ENCODE data around the gene DAZAP1.
"Not testable (repeated sequence)": the region's sequence is repeated elsewhere in the genome, so short reads cannot be mapped to it uniquely, and the experiment has no call there.

DAZAP1 gene

DNA sequence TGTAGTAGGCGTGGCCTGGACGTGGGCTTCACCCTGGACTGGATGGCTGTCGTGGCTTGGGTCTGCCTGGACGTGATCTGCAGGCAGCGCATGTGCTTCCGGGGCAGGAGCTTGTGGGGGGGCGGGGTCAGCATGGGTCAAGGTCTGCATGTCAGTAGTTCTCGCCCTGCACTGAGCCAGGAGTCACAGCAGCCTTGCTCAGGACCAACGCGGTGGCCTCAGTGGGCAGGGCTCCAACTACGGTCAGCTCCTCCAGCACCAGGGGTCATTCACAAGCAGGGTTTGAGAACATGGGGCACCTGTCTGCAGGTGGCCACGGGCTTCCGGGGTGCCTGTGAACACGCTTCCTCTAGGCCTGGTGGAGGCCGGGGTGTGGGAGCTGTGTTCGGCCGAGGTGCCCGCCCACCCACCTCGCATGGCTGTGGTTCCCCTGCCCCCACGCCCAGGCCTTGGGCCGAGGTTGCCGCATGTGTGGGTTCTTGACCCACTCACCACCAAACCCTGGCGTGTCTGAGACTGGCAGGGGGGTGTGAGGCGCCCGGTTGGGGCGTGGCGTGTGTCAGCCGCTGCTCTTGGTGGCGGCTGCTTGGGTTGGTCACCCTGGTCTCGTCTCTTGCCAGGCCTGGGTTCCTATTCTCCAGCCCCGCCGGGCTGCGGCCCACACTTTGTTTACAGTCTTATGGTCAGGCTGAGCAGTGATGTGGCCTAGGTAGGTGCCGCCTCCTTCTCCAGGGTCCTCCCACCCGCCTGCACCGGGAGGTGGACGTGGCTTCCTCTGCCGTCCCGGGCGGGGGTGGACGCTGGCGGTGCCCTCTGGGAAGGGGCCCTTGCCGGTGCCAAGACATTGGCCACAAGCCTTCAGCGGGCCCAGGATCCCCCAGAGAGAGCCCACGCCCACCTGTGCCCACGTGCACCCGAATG, 26.0 kb downstream of the DAZAP1 start:
- Histone ChIP-seq H3K9ac (ENCODE audit: low read depth, low read length) (no peak overlapping the region), H3K9me3 (replicated peaks; ENCODE audit: low read length) (no peaks in the 10 kb centered on the region), H3K4me1 (ENCODE audit: control insufficient read depth, insufficient read depth, low read length) (peaks cover 9% of the 10 kb centered on the region), H3K27me3 (ENCODE audit: control insufficient read depth, insufficient read depth, low read length) (no peaks in the 10 kb centered on the region), H3K36me3 (ENCODE audit: insufficient read depth, low read length) (peaks cover 63% of the 10 kb centered on the region), H3K4me2 (ENCODE audit: low read length) (no peak overlapping the region), H3K4me3 (ENCODE audit: low read length) (no peak overlapping the region)

DNA sequence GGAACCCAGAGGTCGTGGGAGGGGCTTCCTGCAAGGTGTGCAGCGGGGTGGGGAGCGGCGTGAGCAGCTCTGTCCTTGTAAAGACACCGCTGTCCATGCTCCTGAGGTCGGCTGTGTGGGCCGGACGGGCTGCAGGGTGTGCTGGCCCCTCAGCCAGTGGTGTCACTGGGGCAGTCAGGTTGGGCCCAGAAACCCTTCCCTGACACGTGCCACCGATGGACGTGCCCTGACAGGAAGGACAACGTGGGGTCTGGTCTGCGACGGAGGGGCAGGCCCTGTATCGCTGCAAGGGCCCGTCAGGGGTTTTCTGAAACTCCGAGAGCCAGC, 26.6 kb downstream of the DAZAP1 start:
- no peak overlapping the region for H3K4me3 ChIP-seq (ENCODE audit: low read length)
- peaks cover 58% of the 10 kb centered on the region for H3K36me3 ChIP-seq (ENCODE audit: insufficient read depth, low read length)
- peaks cover 9% of the 10 kb centered on the region for H3K4me1 ChIP-seq (ENCODE audit: control insufficient read depth, insufficient read depth, low read length)
- no peak overlapping the region for H3K9ac ChIP-seq (ENCODE audit: low read depth, low read length)
- H3K27me3 ChIP-seq (ENCODE audit: control insufficient read depth, insufficient read depth, low read length): no peaks in the 10 kb centered on the region
- H3K4me2 ChIP-seq (ENCODE audit: low read length): no peak overlapping the region
- no peaks in the 10 kb centered on the region for H3K9me3 ChIP-seq (replicated peaks; ENCODE audit: low read length)

DNA sequence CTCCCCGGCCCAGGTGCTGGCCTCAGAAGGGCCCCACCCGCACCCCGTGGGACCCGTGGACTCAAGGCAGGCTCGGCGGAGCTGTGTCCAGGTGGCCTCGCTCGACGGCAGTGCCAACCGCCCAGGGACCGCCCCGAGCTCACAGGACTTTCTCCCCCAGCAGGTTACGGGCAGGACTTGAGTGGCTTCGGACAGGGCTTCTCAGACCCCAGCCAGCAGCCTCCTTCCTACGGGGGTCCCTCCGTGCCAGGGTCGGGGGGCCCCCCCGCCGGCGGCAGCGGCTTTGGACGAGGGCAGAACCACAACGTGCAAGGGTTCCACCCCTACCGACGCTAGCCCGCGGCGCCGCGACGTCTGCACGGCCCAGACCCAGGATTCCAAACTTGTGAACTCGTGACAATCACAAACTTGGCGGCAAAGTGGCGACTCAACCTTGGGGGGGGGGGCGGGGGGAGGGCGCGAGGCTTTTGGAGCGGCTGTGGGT, 27.2 kb downstream of the DAZAP1 start:
- Histone ChIP-seq H3K36me3 (ENCODE audit: insufficient read depth, low read length) (peaks cover 57% of the 10 kb centered on the region), H3K4me1 (ENCODE audit: control insufficient read depth, insufficient read depth, low read length) (peaks cover 11% of the 10 kb centered on the region), H3K4me3 (ENCODE audit: low read length) (no peak overlapping the region), H3K27me3 (ENCODE audit: control insufficient read depth, insufficient read depth, low read length) (no peaks in the 10 kb centered on the region), H3K9ac (ENCODE audit: low read depth, low read length) (no peak overlapping the region), H3K4me2 (ENCODE audit: low read length) (no peak overlapping the region), H3K9me3 (replicated peaks; ENCODE audit: low read length) (no peaks in the 10 kb centered on the region)

DNA sequence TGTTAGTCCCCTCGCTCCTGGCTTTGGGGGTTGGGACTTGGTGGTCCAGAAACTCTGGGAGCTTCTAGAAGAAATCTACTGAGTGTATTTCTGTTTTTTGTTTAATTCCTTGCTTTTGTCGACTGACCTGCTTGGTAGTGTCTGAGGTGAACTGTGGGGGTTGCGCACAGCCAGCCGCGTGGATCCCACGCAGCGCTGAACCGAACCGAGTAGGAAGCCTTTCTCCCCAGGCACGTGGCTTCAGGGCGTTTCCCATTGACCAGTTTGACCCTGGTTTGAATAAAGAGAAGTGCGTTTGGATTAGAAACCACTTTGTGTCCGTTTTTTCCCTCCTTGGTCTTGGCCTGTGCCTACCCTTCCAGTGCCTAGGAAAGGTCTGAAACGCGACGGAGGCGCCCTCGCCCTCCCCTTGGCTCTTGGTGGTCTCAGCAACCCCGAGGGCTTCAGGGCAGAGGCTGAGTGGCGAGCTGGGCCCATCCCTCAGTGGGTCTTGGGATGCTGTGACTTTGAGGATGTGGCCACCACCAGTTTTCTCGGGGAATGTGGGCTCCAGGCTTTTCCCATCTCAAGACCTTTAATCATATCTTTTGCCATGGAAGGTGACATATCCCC, 28.1 kb downstream of the DAZAP1 start:
- no peak overlapping the region for H3K4me2 ChIP-seq (ENCODE audit: low read length)
- H3K4me1 ChIP-seq (ENCODE audit: control insufficient read depth, insufficient read depth, low read length): peaks cover 19% of the 10 kb centered on the region
- H3K27me3 ChIP-seq (ENCODE audit: control insufficient read depth, insufficient read depth, low read length): no peaks in the 10 kb centered on the region
- H3K4me3 ChIP-seq (ENCODE audit: low read length): no peak overlapping the region
- H3K9ac ChIP-seq (ENCODE audit: low read depth, low read length): no peak overlapping the region
- H3K36me3 ChIP-seq (ENCODE audit: insufficient read depth, low read length): peaks cover 62% of the 10 kb centered on the region
- H3K9me3 ChIP-seq (replicated peaks; ENCODE audit: low read length): no peaks in the 10 kb centered on the region

DNA sequence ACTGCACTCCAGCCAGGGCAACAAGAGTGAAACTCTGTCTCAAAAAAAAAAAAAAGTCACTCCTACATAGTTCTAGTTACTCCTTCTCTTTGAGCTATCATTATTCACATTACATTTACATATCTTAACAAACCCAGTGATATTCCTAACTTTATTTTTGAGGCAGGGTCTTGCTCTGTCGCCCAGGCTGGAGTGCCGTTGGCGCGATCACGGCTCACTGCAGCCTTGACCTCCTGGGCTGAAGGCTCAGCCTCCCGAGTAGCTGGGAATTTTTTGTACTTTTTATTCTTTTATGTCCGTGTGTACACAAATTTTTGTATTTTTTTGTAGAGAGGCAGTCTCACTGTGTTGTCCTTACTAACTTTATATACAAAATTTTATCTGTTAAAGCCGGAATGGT, 30.2 kb downstream of the DAZAP1 start:
- peaks cover 70% of the 10 kb centered on the region for H3K36me3 ChIP-seq (ENCODE audit: insufficient read depth, low read length)
- no peak overlapping the region for H3K4me3 ChIP-seq (ENCODE audit: low read length)
- no peaks in the 10 kb centered on the region for H3K27me3 ChIP-seq (ENCODE audit: control insufficient read depth, insufficient read depth, low read length)
- H3K9ac ChIP-seq (ENCODE audit: low read depth, low read length): peak overlapping the region; percentile 25
- H3K4me2 ChIP-seq (ENCODE audit: low read length): peak overlapping the region; percentile 56
- peaks cover 24% of the 10 kb centered on the region for H3K4me1 ChIP-seq (ENCODE audit: control insufficient read depth, insufficient read depth, low read length)
- H3K9me3 ChIP-seq (replicated peaks; ENCODE audit: low read length): no peaks in the 10 kb centered on the region

DNA sequence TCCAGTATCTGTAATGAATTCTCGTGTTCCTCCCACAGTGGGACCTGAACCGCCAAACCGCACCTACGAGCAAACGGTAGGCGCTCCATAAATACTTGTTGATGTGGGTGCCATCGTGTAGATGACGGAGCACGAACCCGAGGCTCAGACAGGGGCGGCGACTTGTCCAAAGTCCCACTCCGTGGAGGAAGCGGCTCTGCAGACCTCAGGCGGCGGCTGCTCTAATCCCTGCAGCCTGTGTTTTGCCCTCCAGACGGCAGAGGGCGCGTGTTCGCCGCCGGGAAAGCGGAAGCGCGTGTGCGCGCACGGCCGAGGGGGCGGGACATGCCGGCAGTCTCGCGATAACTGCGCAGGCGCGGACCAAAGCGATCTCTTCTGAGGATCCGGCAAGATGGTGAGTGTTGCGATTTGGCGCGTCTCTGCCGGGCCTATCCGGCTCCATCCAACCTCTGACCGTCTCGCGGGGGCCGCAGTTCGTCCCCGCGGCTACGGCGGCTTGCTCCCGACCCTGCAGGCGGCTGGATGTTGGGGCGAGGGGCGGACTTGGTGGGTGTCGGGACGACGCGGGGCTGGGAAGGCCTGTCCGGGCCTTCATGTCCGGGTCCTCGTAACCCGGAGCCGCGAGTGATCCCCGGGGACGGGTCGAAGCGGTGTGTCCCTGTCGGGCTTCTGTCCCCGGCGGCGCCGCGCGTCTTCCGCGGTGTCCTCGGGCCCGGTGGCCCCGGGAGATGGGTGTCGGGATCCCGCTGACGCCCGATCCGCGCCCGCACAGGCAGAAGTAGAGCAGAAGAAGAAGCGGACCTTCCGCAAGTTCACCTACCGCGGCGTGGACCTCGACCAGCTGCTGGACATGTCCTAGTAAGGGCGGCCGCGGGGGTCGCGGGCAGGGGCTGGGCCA, 30.9 kb downstream of the DAZAP1 start, which contains the start of gene RPS15:
TSS of gene RPS15 (plus strand) at position 362 of the 898 bp plus-strand sequence. CDS start at position 392, 30 bp downstream.
- H3K9me3 ChIP-seq (replicated peaks; ENCODE audit: low read length): no peaks in the 10 kb centered on the region
- H3K4me1 ChIP-seq (ENCODE audit: control insufficient read depth, insufficient read depth, low read length): peaks cover 24% of the 10 kb centered on the region
- H3K4me2 ChIP-seq (ENCODE audit: low read length): peak within 1 kb of the TSS; percentile 99
- no peaks in the 10 kb centered on the region for H3K27me3 ChIP-seq (ENCODE audit: control insufficient read depth, insufficient read depth, low read length)
- H3K36me3 ChIP-seq (ENCODE audit: insufficient read depth, low read length): peaks cover 68% of the 10 kb centered on the region
- H3K4me3 ChIP-seq (ENCODE audit: low read length): peak within 1 kb of the TSS; percentile 98
- peak within 1 kb of the TSS; percentile 99 for H3K9ac ChIP-seq (ENCODE audit: low read depth, low read length)

DNA sequence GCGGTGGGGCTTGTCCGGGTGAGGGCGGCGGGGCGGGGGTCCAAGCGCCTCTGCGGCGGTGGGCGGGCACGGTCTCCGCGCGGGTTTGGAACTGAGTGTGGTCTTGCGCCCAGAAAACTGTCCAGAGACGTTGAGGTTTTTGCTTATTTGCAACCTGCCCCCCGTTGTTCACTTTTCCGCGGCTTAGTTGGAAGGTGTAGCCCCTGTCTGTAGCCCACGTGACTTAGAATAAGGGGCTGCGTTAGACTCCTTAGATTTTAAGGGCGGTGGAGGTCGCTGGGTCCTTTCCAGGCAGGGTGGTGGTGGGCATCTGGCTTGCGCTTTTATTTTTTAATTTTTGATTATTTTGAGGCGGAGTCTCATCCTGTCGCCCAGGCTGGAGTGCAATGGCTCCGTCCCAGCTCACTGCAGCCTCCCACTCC, 31.6 kb downstream of the DAZAP1 start:
- no peaks in the 10 kb centered on the region for H3K27me3 ChIP-seq (ENCODE audit: control insufficient read depth, insufficient read depth, low read length)
- H3K9me3 ChIP-seq (replicated peaks; ENCODE audit: low read length): no peaks in the 10 kb centered on the region
- peaks cover 25% of the 10 kb centered on the region for H3K4me1 ChIP-seq (ENCODE audit: control insufficient read depth, insufficient read depth, low read length)
- H3K4me2 ChIP-seq (ENCODE audit: low read length): peak overlapping the region; percentile 99
- peak overlapping the region; percentile 98 for H3K4me3 ChIP-seq (ENCODE audit: low read length)
- H3K9ac ChIP-seq (ENCODE audit: low read depth, low read length): peak overlapping the region; percentile 99
- peaks cover 62% of the 10 kb centered on the region for H3K36me3 ChIP-seq (ENCODE audit: insufficient read depth, low read length)

DNA sequence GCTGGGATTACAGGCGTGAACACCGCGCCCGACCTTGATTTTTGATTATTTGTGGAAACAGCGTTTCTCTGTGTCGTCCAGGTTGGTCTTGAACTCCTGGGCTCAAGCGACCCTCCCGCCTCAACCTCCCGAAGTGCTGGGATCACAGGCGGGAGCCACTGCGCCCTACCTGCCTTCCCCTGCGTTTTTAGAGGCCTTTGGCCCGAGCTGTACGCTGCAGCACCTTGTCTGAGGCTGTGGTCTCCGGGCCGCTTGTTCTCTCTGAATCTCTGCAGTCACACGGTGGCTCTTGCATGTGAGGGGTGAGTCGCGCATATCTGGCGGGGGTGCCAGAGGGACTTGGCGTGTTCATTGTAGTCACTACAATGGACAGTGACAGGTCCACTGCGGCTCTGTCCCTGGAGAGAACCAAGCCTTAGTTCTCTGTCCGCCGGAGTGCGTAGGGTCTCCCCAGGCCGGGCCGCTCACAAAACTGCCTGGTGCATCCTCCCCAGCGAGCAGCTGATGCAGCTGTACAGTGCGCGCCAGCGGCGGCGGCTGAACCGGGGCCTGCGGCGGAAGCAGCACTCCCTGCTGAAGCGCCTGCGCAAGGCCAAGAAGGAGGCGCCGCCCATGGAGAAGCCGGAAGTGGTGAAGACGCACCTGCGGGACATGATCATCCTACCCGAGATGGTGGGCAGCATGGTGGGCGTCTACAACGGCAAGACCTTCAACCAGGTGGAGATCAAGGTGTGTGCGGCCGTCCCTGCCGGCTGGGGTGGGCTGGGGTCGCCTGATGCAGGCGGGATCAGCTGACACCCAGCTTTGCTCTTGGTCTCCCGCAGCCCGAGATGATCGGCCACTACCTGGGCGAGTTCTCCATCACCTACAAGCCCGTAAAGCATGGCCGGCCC, 32.4 kb downstream of the DAZAP1 start:
- H3K27me3 ChIP-seq (ENCODE audit: control insufficient read depth, insufficient read depth, low read length); H3K9me3 ChIP-seq (replicated peaks; ENCODE audit: low read length): not testable (repeated sequence)
- H3K4me2 ChIP-seq (ENCODE audit: low read length): peak overlapping the region; percentile 99
- peaks cover 54% of the 10 kb centered on the region for H3K36me3 ChIP-seq (ENCODE audit: insufficient read depth, low read length)
- peaks cover 26% of the 10 kb centered on the region for H3K4me1 ChIP-seq (ENCODE audit: control insufficient read depth, insufficient read depth, low read length)
- peak overlapping the region; percentile 99 for H3K9ac ChIP-seq (ENCODE audit: low read depth, low read length)
- peak overlapping the region; percentile 98 for H3K4me3 ChIP-seq (ENCODE audit: low read length)

DNA sequence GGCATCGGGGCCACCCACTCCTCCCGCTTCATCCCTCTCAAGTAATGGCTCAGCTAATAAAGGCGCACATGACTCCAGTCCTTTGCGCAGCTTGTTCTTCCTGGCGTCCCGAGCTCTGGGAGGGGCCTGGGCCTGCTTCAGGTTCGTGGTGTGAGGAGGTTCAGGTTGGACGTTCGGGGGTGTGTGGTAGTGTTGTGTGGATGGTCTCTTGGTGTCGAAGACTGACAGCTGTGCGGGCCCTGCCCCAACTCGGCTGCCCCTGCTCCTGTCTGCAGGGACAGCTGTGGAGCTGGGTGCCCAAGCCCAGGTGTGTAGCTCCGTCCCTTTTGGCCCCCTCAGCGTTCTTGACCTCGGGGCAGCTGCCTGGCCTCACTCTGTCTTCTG, 33.0 kb downstream of the DAZAP1 start:
- Histone ChIP-seq H3K4me3 (ENCODE audit: low read length) (peak overlapping the region; percentile 98), H3K9ac (ENCODE audit: low read depth, low read length) (peak overlapping the region; percentile 29)

DNA sequence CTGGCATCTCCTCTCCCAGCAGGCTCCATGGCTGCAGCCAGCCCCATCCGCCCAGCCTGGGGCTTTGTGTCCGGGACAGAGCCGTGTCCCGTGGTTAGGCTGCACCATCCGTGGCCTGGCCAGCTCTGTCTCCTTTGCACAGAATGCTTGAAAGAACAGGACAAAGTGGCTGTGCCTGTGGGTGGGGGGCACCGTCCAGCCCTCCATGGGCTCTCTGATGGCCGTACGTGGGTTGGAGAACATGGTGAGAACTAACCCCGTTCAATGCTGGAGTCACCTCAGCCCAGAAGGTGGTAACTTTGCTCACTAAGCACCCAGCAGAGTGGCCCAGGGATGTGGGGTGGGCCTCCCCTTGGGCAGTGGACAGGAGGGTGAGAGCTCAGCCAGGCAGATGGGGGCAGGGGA, 33.6 kb downstream of the DAZAP1 start:
- Histone ChIP-seq H3K4me2 (ENCODE audit: low read length) (peak overlapping the region; percentile 29), H3K4me1 (ENCODE audit: control insufficient read depth, insufficient read depth, low read length) (peaks cover 30% of the 10 kb centered on the region), H3K9me3 (replicated peaks; ENCODE audit: low read length) (no peaks in the 10 kb centered on the region), H3K36me3 (ENCODE audit: insufficient read depth, low read length) (peaks cover 44% of the 10 kb centered on the region), H3K27me3 (ENCODE audit: control insufficient read depth, insufficient read depth, low read length) (no peaks in the 10 kb centered on the region), H3K4me3 (ENCODE audit: low read length) (no peak overlapping the region), H3K9ac (ENCODE audit: low read depth, low read length) (peak overlapping the region; percentile 29)

More for the DNA sequence above, 33.0 kb downstream of the DAZAP1 start:
- peaks cover 28% of the 10 kb centered on the region for H3K4me1 ChIP-seq (ENCODE audit: control insufficient read depth, insufficient read depth, low read length)
- H3K4me2 ChIP-seq (ENCODE audit: low read length): peak overlapping the region; percentile 99
- no peaks in the 10 kb centered on the region for H3K9me3 ChIP-seq (replicated peaks; ENCODE audit: low read length)
- H3K27me3 ChIP-seq (ENCODE audit: control insufficient read depth, insufficient read depth, low read length): no peaks in the 10 kb centered on the region
- H3K36me3 ChIP-seq (ENCODE audit: insufficient read depth, low read length): peaks cover 49% of the 10 kb centered on the region
